ENCODE measurements around the gene GPR3.

The GPR3 gene

GRCh38 chr1:27365372-27366112 is 26.9 kb upstream of the GPR3 start:
- peaks cover 3% of the 10 kb centered on the region for H3K4me1 ChIP-seq
- H3K4me2 ChIP-seq (ENCODE audit: low read length) = peak overlapping the region; percentile 89
- peak overlapping the region; percentile 56 for H3K4me3 ChIP-seq (ENCODE audit: low read depth, low read length)
- H3K27me3 ChIP-seq (ENCODE audit: control insufficient read depth, insufficient read depth, low read length) = no peaks in the 10 kb centered on the region
- peak overlapping the region; percentile 43 for H3K9ac ChIP-seq
- TF ChIP-seq CTCF (IDR thresholded peaks at IDR 0.05) = no peak
- H3K79me2 ChIP-seq = no peaks in the 10 kb centered on the region
- H2AFZ ChIP-seq = peak overlapping the region; percentile 84
- H3K27ac ChIP-seq = peak overlapping the region; percentile 90
- H3K36me3 ChIP-seq (ENCODE audit: control insufficient read depth, insufficient read depth, low read length) = no peaks in the 10 kb centered on the region
- H3K9me3 ChIP-seq (ENCODE audit: control insufficient read depth, low read length) = no peaks in the 10 kb centered on the region

- Histone ChIP-seq H3K9ac (peak overlapping the region; percentile 43), H3K79me2 (no peaks in the 10 kb centered on the region), H3K4me1 (peaks cover 3% of the 10 kb centered on the region), H3K27ac (peak overlapping the region; percentile 90), H3K27me3 (ENCODE audit: control insufficient read depth, insufficient read depth, low read length) (no peaks in the 10 kb centered on the region), H3K4me3 (ENCODE audit: low read depth, low read length) (peak overlapping the region; percentile 56), H2AFZ (peak overlapping the region; percentile 84), H3K36me3 (ENCODE audit: control insufficient read depth, insufficient read depth, low read length) (no peaks in the 10 kb centered on the region), H3K9me3 (ENCODE audit: control insufficient read depth, low read length) (no peaks in the 10 kb centered on the region), H3K4me2 (ENCODE audit: low read length) (peak overlapping the region; percentile 75)
- no peak for TF ChIP-seq CTCF (IDR thresholded peaks at IDR 0.05)
Observed at GRCh38 chr1:27366113-27366410, 26.4 kb upstream of the GPR3 start.

- peak within 1 kb of the TSS; percentile 95 for H3K4me2 ChIP-seq (ENCODE audit: low read length)
- H3K9ac ChIP-seq = peak within 1 kb of the TSS; percentile 43
- peak within 1 kb of the TSS; percentile 92 for H3K27ac ChIP-seq
- no peaks in the 10 kb centered on the region for H3K79me2 ChIP-seq
- peak within 1 kb of the TSS; percentile 78 for H3K4me3 ChIP-seq (ENCODE audit: low read depth, low read length)
- H3K9me3 ChIP-seq (ENCODE audit: control insufficient read depth, low read length) = no peaks in the 10 kb centered on the region
- peaks cover 3% of the 10 kb centered on the region for H3K4me1 ChIP-seq
- peak within 1 kb of the TSS; percentile 84 for H2AFZ ChIP-seq
- TF ChIP-seq CTCF (IDR thresholded peaks at IDR 0.05) = no peak
- H3K27me3 ChIP-seq (ENCODE audit: control insufficient read depth, insufficient read depth, low read length) = no peaks in the 10 kb centered on the region
- H3K36me3 ChIP-seq (ENCODE audit: control insufficient read depth, insufficient read depth, low read length) = no peaks in the 10 kb centered on the region
Observed at GRCh38 chr1:27366411-27367159, 25.8 kb upstream of the GPR3 start, which contains the start of gene MAP3K6. TSS of gene MAP3K6 (minus strand) at chr1:27366961. CDS start at chr1:27366597, 364 bp downstream.

DNA sequence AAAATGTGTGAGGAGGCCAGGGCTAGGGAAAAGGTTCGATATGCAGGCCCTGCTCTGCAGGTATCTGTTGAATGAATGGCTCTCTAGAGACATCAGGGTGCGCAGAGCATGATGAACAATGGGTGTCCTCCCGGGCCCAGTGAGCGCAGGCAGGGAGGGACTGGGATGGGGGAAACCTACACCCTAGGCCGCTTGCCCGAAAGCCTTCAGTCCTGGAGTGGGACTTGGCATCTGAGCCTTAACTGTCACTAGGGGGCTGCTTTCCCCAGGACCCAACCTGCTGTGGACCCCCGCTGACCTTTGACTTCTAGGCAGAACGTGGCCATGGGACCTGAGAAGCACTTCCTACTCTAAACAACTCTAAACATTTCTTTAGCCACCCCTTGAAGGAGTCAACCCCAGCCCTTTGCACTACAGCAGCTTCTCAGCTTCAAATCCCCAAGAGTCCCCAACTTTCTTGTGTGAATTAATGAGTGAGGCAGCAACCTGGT is 25.2 kb upstream of the GPR3 start:
- H3K4me3 ChIP-seq (ENCODE audit: low read depth, low read length) = peak overlapping the region; percentile 78

More for the DNA sequence above, 25.2 kb upstream of the GPR3 start:
- Histone ChIP-seq H2AFZ (peak overlapping the region; percentile 83), H3K36me3 (ENCODE audit: control insufficient read depth, insufficient read depth, low read length) (no peaks in the 10 kb centered on the region), H3K27ac (peak overlapping the region; percentile 92), H3K9me3 (ENCODE audit: control insufficient read depth, low read length) (no peaks in the 10 kb centered on the region), H3K4me2 (ENCODE audit: low read length) (peak overlapping the region; percentile 95), H3K9ac (no peak overlapping the region), H3K27me3 (ENCODE audit: control insufficient read depth, insufficient read depth, low read length) (no peaks in the 10 kb centered on the region), H3K79me2 (no peaks in the 10 kb centered on the region), H3K4me1 (peaks cover 3% of the 10 kb centered on the region)
- no peak for TF ChIP-seq CTCF (IDR thresholded peaks at IDR 0.05)
